ENCODE results near the gene RBM10. TPM values are rescaled to one million over a fixed set of nuclear protein-coding genes. Genes with fewer than 3 reads are reported as not detected.

Gene RBM10
- total RNA-seq, 1 donor from 2014 or later: 34.5 TPM

DNA sequence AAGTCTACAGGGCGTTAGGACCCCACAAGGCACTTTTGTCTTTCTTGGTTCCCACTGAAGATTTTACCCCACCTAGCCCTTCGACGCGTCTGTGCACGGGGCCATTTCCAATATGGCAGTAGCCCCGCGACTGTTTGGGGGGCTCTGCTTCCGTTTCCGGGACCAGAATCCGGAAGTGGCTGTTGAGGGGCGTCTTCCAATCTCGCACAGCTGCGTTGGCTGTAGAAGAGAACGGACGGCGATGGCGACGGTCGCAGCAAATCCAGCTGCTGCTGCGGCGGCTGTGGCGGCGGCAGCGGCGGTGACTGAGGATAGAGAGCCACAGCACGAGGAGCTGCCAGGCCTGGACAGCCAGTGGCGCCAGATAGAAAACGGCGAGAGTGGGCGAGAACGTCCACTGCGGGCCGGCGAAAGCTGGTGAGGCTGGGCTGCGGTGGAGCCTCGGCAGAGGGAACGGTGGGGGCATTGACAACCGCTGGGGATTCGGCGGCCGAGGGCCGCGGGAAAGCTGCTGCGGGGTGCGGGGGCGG is 87.8 kb downstream of the RBM10 start, which contains the start of gene USP11:
TSS of gene USP11 (plus strand) at position 207 of the 530 bp plus-strand sequence. CDS start at position 242, 35 bp downstream.
- DNase-seq (ENCODE audit: low read depth): no peak
- Histone ChIP-seq H3K36me3 (ENCODE audit: control insufficient read depth, insufficient read depth, low read length) (peaks cover 1% of the 10 kb centered on the region), H3K4me3 (ENCODE audit: low read depth, low read length) (peak within 1 kb of the TSS; percentile 51), H3K27me3 (ENCODE audit: control insufficient read depth, insufficient read depth, low read length) (peaks cover 2% of the 10 kb centered on the region)
- TF ChIP-seq, protein P1, sequence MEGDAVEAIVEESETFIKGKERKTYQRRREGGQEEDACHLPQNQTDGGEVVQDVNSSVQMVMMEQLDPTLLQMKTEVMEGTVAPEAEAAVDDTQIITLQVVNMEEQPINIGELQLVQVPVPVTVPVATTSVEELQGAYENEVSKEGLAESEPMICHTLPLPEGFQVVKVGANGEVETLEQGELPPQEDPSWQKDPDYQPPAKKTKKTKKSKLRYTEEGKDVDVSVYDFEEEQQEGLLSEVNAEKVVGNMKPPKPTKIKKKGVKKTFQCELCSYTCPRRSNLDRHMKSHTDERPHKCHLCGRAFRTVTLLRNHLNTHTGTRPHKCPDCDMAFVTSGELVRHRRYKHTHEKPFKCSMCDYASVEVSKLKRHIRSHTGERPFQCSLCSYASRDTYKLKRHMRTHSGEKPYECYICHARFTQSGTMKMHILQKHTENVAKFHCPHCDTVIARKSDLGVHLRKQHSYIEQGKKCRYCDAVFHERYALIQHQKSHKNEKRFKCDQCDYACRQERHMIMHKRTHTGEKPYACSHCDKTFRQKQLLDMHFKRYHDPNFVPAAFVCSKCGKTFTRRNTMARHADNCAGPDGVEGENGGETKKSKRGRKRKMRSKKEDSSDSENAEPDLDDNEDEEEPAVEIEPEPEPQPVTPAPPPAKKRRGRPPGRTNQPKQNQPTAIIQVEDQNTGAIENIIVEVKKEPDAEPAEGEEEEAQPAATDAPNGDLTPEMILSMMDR (IDR thresholded peaks at IDR 0.05; ENCODE audit: insufficient read depth, low read length, poor library complexity, severe bottlenecking): no peak

DNA sequence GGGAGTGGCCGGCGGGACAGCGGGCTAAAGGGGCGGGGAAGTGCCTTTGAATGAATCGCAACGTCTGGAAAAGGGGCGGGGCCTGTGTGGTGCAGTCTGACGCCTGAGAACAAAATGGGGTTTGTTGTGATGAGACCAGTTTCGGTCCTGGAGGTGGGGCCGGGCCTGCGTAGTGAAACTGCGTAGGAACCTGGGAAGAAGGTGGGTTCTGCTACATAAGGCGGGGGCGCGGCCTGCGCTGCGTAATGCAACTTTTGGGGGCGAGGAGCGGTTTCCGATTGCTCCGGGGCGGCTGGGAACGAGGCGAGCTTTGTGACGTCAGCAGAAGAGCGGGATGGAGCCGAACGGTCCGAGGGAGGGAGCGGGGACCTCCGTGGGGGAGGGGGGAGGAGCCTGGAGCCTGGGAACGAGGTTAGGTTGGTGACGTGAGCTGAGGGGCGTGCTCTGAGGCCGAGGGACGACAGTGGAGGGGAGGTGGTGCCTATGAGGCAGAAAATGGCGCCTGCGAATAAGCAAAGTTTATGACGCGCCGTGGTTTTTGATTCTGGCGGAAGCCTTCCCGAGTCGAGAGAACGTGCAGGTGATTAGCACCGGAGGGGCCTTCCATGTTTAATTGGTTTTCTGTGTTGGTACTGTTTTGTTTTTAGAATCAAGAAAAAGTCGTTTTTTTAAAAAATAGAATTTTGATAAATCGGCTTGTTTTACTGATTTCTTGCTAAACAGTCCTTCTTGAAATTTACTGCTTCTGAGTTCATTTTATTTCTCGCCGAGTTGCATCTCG is 88.5 kb downstream of the RBM10 start:
- peak; percentile 85 for DNase-seq (ENCODE audit: low read depth)
- H3K4me3 ChIP-seq (ENCODE audit: low read depth, low read length): peak overlapping the region; percentile 51
- peaks cover 1% of the 10 kb centered on the region for H3K36me3 ChIP-seq (ENCODE audit: control insufficient read depth, insufficient read depth, low read length)
- peaks cover 1% of the 10 kb centered on the region for H3K27me3 ChIP-seq (ENCODE audit: control insufficient read depth, insufficient read depth, low read length)
- TF ChIP-seq, protein P1 (IDR thresholded peaks at IDR 0.05; ENCODE audit: insufficient read depth, low read length, poor library complexity, severe bottlenecking): no peak

DNA sequence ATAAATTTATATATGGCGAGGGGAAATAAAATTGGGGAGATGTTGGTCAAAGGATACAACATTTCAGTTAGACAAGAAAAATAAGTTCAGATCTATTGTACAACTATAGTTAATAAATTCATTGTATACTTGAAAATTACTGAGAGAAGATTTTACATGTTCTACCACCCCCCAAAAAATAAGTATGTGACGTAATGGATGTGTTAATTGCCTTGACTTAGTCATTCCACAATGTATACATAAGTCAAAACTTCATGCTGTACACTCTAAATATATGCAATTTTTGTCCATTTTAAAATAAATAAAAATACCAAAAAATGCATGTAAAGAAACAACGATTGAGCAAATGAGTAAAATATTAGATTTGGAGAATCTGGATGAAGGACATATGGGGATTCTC is 89.6 kb downstream of the RBM10 start:
- DNase-seq (ENCODE audit: low read depth): no peak
- peak overlapping the region; percentile 51 for H3K4me3 ChIP-seq (ENCODE audit: low read depth, low read length)
- peaks cover 6% of the 10 kb centered on the region for H3K27me3 ChIP-seq (ENCODE audit: control insufficient read depth, insufficient read depth, low read length)
- no peaks in the 10 kb centered on the region for H3K36me3 ChIP-seq (ENCODE audit: control insufficient read depth, insufficient read depth, low read length)
- TF ChIP-seq, protein P1 (IDR thresholded peaks at IDR 0.05; ENCODE audit: insufficient read depth, low read length, poor library complexity, severe bottlenecking): no peak

DNA sequence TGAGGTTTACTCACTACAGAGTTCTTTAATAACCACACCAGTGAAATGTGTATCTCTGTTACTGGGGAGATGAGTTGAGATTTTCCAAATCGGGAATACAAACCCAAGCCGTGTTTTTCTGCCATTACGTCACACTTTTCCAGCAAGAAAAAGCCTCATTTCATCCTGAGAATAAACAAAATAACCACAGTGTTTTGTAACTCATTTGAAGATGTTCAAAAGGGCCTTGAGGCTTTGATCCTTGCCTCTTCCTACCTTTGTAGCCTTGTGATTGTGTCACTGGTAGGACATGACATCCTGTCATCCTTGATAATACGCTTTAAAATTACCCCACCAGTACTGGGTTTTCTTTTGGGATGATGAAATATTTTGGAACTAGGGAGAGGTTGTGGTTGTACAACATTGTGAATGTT is 90.7 kb downstream of the RBM10 start:
- DNase-seq (ENCODE audit: low read depth): no peak
- Histone ChIP-seq H3K4me3 (ENCODE audit: low read depth, low read length) (no peak overlapping the region), H3K27me3 (ENCODE audit: control insufficient read depth, insufficient read depth, low read length) (peaks cover 8% of the 10 kb centered on the region)

More for the DNA sequence above, 90.7 kb downstream of the RBM10 start:
- TF ChIP-seq, protein P1 (IDR thresholded peaks at IDR 0.05; ENCODE audit: insufficient read depth, low read length, poor library complexity, severe bottlenecking): no peak
- H3K36me3 ChIP-seq (ENCODE audit: control insufficient read depth, insufficient read depth, low read length): no peaks in the 10 kb centered on the region

Other genes with a start within 250 kb of the RBM10 start
- 9.4 and 11.2 TPM in 2 replicates for gene JADE3, start 232.8 kb upstream of the RBM10 start, total RNA-seq
- gene RGN, start 66.8 kb upstream of the RBM10 start, total RNA-seq: 1.8 and 4.4 TPM in 2 replicates
- 46.2 and 60.0 TPM in 2 replicates for gene NDUFB11, start 519 bp upstream of the RBM10 start, total RNA-seq
- gene UBA1, start 48.6 kb downstream of the RBM10 start, total RNA-seq: 170 and 199 TPM in 2 replicates
- 107 and 120 TPM in 2 replicates for gene CDK16, start 73.5 kb downstream of the RBM10 start, total RNA-seq
- 49.1 and 57.9 TPM in 2 replicates for gene USP11, start 87.8 kb downstream of the RBM10 start, total RNA-seq
- gene ZNF157, start 225.4 kb downstream of the RBM10 start, total RNA-seq: 0.07 and 0.63 TPM in 2 replicates